ENCODE measurements around the gene CNOT3.

GRCh38 chr19:54107876-54108490 is 29.6 kb upstream of the CNOT3 start:
- TF ChIP-seq POLR2A (IDR thresholded peaks at IDR 0.05), result no peak
- no peak for TF ChIP-seq CTCF (IDR thresholded peaks at IDR 0.05)
